Measurements from ENCODE around the gene L3MBTL4. TPM values are rescaled to one million over a fixed set of nuclear protein-coding genes. Genes with fewer than 3 reads are reported as not detected.
"Not testable (repeated sequence)": the region's sequence is repeated elsewhere in the genome, so short reads cannot be mapped to it uniquely, and the experiment has no call there.

L3MBTL4 gene
- total RNA-seq, 2 donors from 2014 or later = 4.9 to 6.5 TPM

- intact Hi-C loops (cut with DNase I, micrococcal nuclease) = no loop called here
- ATAC-seq = no peak
- DNase-seq = no peak
Measured at GRCh38 chr18:6409933-6410332, 4.8 kb downstream of the L3MBTL4 start.

DNA sequence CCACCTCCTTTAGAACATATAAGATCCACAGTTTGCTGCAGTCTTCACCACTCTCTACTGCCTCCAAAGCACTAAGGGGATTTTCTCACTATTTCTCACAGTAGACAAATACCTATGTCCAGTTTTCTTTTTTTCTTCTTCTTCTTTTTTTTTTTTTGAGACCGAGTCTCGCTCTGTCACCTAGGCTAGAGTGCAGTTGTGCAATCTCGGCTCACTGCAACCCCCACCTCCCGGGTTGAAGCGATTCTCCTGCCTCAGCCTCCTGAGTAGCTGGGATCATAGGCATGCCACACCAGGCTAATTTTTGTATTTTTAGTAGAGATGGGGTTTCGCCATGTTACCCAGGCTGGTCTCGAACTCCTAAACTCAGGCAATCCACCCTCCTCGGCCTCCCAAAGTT lies 6.2 kb downstream of the L3MBTL4 start:
- ATAC-seq; intact Hi-C loops (cut with DNase I, micrococcal nuclease); DNase-seq: not testable (repeated sequence)

- intact Hi-C loops (cut with DNase I, micrococcal nuclease) = no loop called here
- ATAC-seq (peak; percentile 49), DNase-seq (no peak)
Measured at GRCh38 chr18:6406910-6407470, 7.7 kb downstream of the L3MBTL4 start.

- DNase-seq = no peak
- no peak for ATAC-seq
- intact Hi-C loops (cut with DNase I, micrococcal nuclease) = no loop called here
Measured at GRCh38 chr18:6406075-6406909, 8.4 kb downstream of the L3MBTL4 start.

GRCh38 chr18:6405237-6406074 lies 9.3 kb downstream of the L3MBTL4 start:
- intact Hi-C loops (cut with DNase I, micrococcal nuclease) = no loop called here
- DNase-seq = no peak
- no peak for ATAC-seq

- intact Hi-C loops (cut with DNase I, micrococcal nuclease) = no loop called here
- no peak for ATAC-seq
- DNase-seq = no peak
Measured at GRCh38 chr18:6404834-6405233, 9.9 kb downstream of the L3MBTL4 start.

GRCh38 chr18:6401687-6402086 lies 13.0 kb downstream of the L3MBTL4 start:
- intact Hi-C loops (cut with DNase I, micrococcal nuclease) = no loop called here
- ATAC-seq = no peak
- DNase-seq = no peak

GRCh38 chr18:6399776-6400175 lies 14.9 kb downstream of the L3MBTL4 start:
- no peak for ATAC-seq
- intact Hi-C loops (cut with DNase I, micrococcal nuclease) = no loop called here
- DNase-seq = no peak

- ATAC-seq = no peak
- no peak for DNase-seq
- intact Hi-C loops (cut with DNase I, micrococcal nuclease) = no loop called here
Measured at GRCh38 chr18:6397931-6398566, 16.7 kb downstream of the L3MBTL4 start.

- ATAC-seq (no peak), DNase-seq (no peak)
- intact Hi-C loops (cut with DNase I, micrococcal nuclease) = no loop called here
Measured at GRCh38 chr18:6396847-6397246, 17.9 kb downstream of the L3MBTL4 start.

GRCh38 chr18:6396276-6396675 lies 18.4 kb downstream of the L3MBTL4 start:
- intact Hi-C loops (cut with DNase I, micrococcal nuclease) = no loop called here
- no peak for DNase-seq
- no peak for ATAC-seq

- DNase-seq (no peak), ATAC-seq (no peak)
- intact Hi-C loops (cut with DNase I, micrococcal nuclease) = no loop called here
Measured at GRCh38 chr18:6389005-6389404, 25.7 kb downstream of the L3MBTL4 start.

DNA sequence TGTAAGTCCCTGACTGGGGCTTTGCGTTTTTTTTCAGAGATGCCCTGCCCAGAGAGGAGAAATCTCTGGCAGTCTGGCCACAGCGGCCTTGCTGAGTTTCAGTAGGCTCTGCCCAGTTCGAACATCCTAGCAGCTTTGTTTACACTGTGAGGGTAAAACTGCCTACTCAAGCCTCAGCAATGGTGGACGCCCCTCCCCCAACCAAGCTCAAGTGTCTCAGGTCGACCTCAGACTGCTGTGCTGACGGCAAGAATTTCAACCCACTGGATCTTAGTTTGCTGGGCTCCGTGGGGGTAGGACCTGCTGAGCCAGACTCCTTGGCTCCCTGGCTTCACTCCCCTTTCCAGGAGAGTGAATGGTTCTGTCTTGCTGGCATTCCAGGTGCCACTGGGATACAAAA lies 31.7 kb downstream of the L3MBTL4 start:
- ATAC-seq = no peak
- intact Hi-C loops (cut with DNase I, micrococcal nuclease) = no loop called here

DNA sequence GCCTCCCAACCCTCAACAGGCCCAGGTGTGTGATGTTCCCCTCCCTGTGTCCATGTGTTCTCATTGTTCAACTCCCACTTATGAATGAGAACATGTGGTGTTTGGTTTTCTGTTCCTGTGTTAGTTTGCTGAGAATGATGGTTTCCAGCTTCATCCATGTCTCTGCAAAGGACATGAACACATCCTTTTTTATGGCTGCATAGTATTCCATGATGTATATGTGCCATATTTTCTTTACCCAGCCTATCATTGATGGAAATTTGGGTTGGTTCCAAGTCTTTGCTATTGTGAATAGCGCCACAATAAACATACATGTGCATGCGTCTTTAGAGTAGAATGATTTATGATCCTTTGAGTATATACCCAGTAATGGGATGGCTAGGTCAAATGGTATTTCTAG lies 37.2 kb downstream of the L3MBTL4 start:
- intact Hi-C loops (cut with DNase I, micrococcal nuclease); ATAC-seq; DNase-seq: not testable (repeated sequence)

More for the DNA sequence above, 31.7 kb downstream of the L3MBTL4 start:
- DNase-seq = no peak

GRCh38 chr18:6376433-6377229 lies 38.1 kb downstream of the L3MBTL4 start:
- intact Hi-C loops (cut with DNase I, micrococcal nuclease) = no loop called here
- DNase-seq (no peak), ATAC-seq (no peak)

DNA sequence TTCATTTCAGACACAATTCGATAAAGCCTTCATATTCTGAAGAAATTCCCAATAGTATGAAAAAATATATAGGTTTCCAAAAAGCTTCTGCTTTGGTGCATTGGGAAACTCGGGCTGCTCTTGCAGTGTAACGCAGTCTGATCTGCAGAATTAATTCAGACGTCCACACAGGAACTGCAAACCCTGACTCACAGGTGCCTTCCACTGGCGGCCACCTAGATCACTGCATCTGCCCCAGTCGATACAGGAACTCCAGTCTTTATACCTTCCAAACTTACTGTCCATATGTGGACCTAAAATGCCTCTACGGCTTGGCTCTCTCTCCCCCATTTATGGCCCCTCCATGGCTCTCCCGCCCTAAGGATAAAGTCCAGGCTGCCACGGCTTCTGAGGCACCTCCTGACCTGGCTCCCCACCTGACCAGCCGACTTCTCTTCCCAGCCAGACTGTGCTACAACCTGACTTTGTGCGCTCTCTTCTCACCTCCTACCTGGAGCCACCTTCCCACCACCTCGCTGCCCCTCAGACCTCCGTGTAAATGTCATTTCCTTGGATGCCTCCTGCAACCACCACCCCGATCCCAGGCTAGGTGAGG lies 39.7 kb downstream of the L3MBTL4 start:
- peak in 1 of 2 donors; percentile 15 for DNase-seq
- intact Hi-C loops (cut with DNase I, micrococcal nuclease) = no loop called here
- peak; percentile 82 for ATAC-seq

GRCh38 chr18:6374340-6374739 lies 40.4 kb downstream of the L3MBTL4 start:
- intact Hi-C loops (cut with DNase I, micrococcal nuclease) = no loop called here
- no peak for ATAC-seq

DNA sequence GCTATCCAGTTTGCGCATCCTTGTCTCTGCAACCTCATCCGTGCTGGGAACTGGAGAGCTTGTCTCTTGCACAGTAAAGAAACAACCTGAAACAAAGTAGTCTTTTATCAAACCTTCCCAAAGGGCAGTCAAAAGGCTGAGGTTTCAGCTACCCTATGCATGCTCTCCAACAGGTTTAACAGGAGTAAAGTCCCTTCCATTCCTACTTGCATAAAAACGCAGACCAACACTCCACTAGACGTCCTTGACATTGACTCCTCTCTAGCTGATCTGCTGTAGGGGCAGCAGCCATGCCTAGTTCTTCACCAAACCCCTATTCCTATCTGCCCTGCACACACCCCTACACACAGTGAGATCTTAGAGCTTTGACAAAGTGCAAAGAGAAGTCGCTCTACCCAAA lies 41.5 kb downstream of the L3MBTL4 start:
- intact Hi-C loops (cut with DNase I, micrococcal nuclease) = no loop called here

More at GRCh38 chr18:6374340-6374739, 40.4 kb downstream of the L3MBTL4 start:
- no peak for DNase-seq

More for the DNA sequence above, 41.5 kb downstream of the L3MBTL4 start:
- DNase-seq = no peak
- no peak for ATAC-seq

Data from left colon (tissue), 2 donors.